GM21360 (cell line): ENCODE data around the gene FAM114A1.
"Not testable (repeated sequence)": the region's sequence is repeated elsewhere in the genome, so short reads cannot be mapped to it uniquely, and the experiment has no call there.

Source experiments
- ATAC-seq: cut with Tn5 transposase; IDR thresholded peaks from one replicate; pipeline ENCODE4 v1.9.1; 2021; ENCODE audit warnings: mild to moderate bottlenecking, moderate library complexity; ENCODE audit not compliant: unreplicated experiment

Gene FAM114A1

GRCh38 chr4:38928974-38929373 is 61.4 kb downstream of the FAM114A1 start:
- ATAC-seq: no peak

GRCh38 chr4:38930204-38930603 is 62.6 kb downstream of the FAM114A1 start:
- ATAC-seq: no peak

- no peak for ATAC-seq
These were observed 63.1 kb downstream of the FAM114A1 start for GRCh38 chr4:38930707-38931106.

GRCh38 chr4:38931125-38931524 is 63.5 kb downstream of the FAM114A1 start:
- ATAC-seq: no peak

GRCh38 chr4:38935391-38936073 is 67.9 kb downstream of the FAM114A1 start:
- ATAC-seq: no peak

GRCh38 chr4:38939165-38939564 is 71.6 kb downstream of the FAM114A1 start:
- ATAC-seq: peak; percentile 85

GRCh38 chr4:38940476-38940875 is 72.9 kb downstream of the FAM114A1 start:
- ATAC-seq: no peak

GRCh38 chr4:38941906-38942305 is 74.3 kb downstream of the FAM114A1 start:
- ATAC-seq: not testable (repeated sequence)

GRCh38 chr4:38943343-38943742 is 75.7 kb downstream of the FAM114A1 start:
- ATAC-seq: no peak

- ATAC-seq: no peak
These were observed 76.8 kb downstream of the FAM114A1 start for GRCh38 chr4:38944440-38944839.

- no peak for ATAC-seq
These were observed 79.3 kb downstream of the FAM114A1 start for GRCh38 chr4:38946919-38947318.

GRCh38 chr4:38948551-38948950 is 80.9 kb downstream of the FAM114A1 start:
- ATAC-seq: no peak

GRCh38 chr4:38949411-38950051 is 81.9 kb downstream of the FAM114A1 start:
- no peak for ATAC-seq

- no peak for ATAC-seq
These were observed 82.6 kb downstream of the FAM114A1 start for GRCh38 chr4:38950159-38950558.

- ATAC-seq: no peak
These were observed 83.1 kb downstream of the FAM114A1 start for GRCh38 chr4:38950734-38951133.

- no peak for ATAC-seq
These were observed 84.0 kb downstream of the FAM114A1 start for GRCh38 chr4:38951598-38951997.

GRCh38 chr4:38952017-38952416 is 84.4 kb downstream of the FAM114A1 start:
- ATAC-seq: no peak

- no peak for ATAC-seq
These were observed 87.1 kb downstream of the FAM114A1 start for GRCh38 chr4:38954727-38955126.

GRCh38 chr4:38955957-38956356 is 88.4 kb downstream of the FAM114A1 start:
- ATAC-seq: no peak

GRCh38 chr4:38957261-38957815 is 89.7 kb downstream of the FAM114A1 start:
- no peak for ATAC-seq

GRCh38 chr4:38957893-38958292 is 90.3 kb downstream of the FAM114A1 start:
- no peak for ATAC-seq

- no peak for ATAC-seq
These were observed 91.0 kb downstream of the FAM114A1 start for GRCh38 chr4:38958453-38959190.
